Measurements from ENCODE around the gene INTS15.
A peak's percentile ranks its signal among the peaks of the same experiment; 100 is the strongest.

- TF ChIP-seq, protein P1, sequence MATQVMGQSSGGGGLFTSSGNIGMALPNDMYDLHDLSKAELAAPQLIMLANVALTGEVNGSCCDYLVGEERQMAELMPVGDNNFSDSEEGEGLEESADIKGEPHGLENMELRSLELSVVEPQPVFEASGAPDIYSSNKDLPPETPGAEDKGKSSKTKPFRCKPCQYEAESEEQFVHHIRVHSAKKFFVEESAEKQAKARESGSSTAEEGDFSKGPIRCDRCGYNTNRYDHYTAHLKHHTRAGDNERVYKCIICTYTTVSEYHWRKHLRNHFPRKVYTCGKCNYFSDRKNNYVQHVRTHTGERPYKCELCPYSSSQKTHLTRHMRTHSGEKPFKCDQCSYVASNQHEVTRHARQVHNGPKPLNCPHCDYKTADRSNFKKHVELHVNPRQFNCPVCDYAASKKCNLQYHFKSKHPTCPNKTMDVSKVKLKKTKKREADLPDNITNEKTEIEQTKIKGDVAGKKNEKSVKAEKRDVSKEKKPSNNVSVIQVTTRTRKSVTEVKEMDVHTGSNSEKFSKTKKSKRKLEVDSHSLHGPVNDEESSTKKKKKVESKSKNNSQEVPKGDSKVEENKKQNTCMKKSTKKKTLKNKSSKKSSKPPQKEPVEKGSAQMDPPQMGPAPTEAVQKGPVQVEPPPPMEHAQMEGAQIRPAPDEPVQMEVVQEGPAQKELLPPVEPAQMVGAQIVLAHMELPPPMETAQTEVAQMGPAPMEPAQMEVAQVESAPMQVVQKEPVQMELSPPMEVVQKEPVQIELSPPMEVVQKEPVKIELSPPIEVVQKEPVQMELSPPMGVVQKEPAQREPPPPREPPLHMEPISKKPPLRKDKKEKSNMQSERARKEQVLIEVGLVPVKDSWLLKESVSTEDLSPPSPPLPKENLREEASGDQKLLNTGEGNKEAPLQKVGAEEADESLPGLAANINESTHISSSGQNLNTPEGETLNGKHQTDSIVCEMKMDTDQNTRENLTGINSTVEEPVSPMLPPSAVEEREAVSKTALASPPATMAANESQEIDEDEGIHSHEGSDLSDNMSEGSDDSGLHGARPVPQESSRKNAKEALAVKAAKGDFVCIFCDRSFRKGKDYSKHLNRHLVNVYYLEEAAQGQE (IDR thresholded peaks at IDR 0.05; ENCODE audit: insufficient read depth in 1 of 2, low read depth in 2 of 2, low read length in 1 of 2): peak in 1 of 2 experiments; percentile 28; a peak in 1 of 4 replicates
- no peak for TF ChIP-seq TCF7L2 (IDR thresholded peaks at IDR 0.05; ENCODE audit: low read depth, low read length)
- TF ChIP-seq, protein P2, sequence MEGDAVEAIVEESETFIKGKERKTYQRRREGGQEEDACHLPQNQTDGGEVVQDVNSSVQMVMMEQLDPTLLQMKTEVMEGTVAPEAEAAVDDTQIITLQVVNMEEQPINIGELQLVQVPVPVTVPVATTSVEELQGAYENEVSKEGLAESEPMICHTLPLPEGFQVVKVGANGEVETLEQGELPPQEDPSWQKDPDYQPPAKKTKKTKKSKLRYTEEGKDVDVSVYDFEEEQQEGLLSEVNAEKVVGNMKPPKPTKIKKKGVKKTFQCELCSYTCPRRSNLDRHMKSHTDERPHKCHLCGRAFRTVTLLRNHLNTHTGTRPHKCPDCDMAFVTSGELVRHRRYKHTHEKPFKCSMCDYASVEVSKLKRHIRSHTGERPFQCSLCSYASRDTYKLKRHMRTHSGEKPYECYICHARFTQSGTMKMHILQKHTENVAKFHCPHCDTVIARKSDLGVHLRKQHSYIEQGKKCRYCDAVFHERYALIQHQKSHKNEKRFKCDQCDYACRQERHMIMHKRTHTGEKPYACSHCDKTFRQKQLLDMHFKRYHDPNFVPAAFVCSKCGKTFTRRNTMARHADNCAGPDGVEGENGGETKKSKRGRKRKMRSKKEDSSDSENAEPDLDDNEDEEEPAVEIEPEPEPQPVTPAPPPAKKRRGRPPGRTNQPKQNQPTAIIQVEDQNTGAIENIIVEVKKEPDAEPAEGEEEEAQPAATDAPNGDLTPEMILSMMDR (IDR thresholded peaks at IDR 0.05): peak; percentile 100
These were observed at the start of gene INTS15 for GRCh38 chr7:6589829-6590644.
